ENCODE data around the gene OR2T3.
"Not testable (repeated sequence)": the region's sequence is repeated elsewhere in the genome, so short reads cannot be mapped to it uniquely, and the experiment has no call there.

The OR2T3 gene

DNA sequence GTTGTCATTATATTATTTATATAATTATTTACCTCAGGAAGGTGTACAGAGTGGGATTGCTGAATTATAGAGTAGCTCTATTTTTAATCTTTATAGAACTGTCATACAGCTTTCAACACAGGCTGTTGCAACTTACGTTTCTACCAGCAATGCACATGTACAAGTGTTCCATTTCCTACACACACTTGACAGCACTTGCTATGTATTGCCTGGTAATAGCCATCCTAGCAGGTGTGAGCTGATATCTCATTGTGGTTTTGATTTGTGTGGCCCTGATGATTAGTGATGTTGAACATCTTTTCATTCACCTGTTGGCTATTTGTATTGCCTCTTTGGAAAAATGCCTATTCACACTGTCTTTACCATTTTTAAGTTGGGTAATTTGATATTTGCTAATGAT lies 2.5 kb downstream of the OR2T3 start:
- not testable (repeated sequence) for DNase-seq

DNA sequence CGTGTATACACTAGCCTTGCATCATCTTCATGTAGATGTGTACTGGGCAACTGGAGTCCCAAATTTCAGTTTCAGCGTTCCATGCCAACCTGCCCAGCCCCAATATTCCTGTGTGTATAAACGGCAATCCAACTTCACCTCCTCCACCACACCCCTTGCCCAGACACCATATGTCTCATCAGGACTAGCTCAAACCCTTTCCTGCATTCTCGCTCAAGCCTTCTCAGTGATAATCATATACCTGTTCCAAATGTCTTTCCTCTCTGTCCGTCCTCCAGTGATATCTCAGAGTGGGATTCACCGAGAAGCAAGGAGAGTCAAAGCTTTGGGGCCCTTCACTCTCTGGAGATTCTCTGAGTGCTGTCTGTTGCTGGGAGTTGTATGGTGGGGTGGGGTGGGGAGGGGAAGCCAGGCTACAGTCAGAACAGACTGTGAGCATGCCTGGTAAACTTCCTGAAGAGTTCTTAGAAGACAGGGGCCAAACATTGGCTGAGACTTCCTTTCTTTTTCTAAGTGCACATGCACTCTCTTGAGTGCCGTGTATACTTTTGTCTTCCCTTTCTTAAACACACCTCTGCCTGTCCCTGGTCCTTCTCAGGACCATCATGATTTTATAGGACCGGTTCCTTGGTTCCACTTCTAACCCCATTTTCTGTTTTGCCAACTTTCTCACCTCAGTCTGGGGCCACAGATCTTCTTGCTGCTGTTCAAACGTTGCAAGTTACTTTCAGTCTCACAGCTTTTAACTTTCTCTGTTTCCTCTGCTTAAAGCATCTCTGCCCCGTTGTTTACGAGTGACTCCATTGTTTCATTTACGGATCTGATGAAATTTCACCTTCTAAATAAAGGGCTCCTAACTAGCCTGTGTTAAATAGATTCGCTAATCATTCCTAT lies 8.8 kb downstream of the OR2T3 start:
- peak; percentile 36 for DNase-seq

- not testable (repeated sequence) for DNase-seq
These were observed 15.1 kb downstream of the OR2T3 start, which contains the start of gene OR2T5 for GRCh38 chr1:248488289-248488688. Gene OR2T5 (plus strand): TSS chr1:248488589. CDS start chr1:248488589, 0 bp downstream.

DNA sequence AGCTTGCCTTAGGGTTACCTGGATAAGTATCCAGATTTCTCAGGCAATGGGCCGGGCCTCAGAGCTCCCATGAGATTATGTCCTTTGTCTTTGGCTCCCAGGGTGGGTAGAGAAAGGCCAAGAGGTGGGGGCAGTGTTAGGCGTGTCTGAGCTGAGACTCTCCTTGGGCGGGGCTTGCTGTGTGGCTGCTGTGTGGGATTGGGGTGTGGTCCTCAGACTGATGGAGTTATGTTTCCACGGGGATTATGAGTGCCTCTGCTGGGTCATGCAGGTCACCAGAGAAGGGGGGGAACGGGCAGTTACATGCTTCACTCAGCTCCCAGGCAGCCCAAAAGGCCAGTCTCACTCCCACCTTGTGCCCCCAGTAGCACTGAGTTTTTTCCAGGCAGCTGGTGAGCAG lies 23.5 kb downstream of the OR2T3 start:
- DNase-seq = not testable (repeated sequence)

GRCh38 chr1:248500305-248501035 lies 27.3 kb downstream of the OR2T3 start:
- DNase-seq = not testable (repeated sequence)

DNA sequence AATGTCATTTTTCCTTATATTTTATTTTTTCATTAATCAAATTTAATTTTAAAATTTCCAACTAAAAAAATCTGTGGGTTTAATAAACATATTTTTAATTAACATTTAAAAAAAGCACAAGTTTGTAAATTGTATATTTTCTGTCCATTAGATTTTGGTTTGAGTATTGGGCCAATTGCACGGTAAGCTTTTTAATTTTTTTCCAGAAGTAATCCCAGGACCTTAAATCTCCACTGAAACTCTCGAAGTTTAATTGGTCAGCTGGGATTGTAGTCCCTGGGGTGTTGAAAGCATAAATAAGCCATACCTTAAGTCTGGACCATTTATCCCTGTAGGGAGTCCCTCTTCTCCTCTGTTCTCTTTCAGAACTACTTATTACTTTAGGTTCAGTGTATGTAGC lies 34.6 kb downstream of the OR2T3 start, which contains the start of gene OR2G6:
OR2G6 (plus strand) TSS at position 301 of the 400 bp plus-strand sequence. CDS start 13,574 bp downstream, outside the sequence.
- not testable (repeated sequence) for DNase-seq

DNA sequence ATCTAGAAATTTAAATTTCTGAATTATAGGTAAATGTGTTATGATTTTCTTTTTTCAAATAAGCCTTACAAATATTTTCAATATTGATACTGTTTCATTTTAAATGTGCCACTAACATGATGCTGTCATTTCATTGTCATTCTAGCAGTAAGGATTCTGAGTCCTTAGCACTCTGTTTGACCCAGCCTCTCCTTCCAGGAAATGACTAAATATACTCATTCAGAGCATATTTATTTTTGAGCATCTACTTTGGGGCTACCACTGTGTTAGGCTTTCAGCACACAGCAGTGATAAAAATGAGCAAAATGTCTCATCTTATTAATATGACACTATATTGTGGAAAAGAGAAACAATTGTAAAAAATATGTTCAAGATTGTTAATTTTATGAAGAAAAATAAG lies 37.1 kb downstream of the OR2T3 start:
- not testable (repeated sequence) for DNase-seq

GRCh38 chr1:248521856-248522255 lies 48.7 kb downstream of the OR2T3 start:
- no peak for DNase-seq
